PC-9 (cell line): ENCODE results near the gene BRINP3. TPM values are rescaled to one million over a fixed set of nuclear protein-coding genes. Genes with fewer than 3 reads are reported as not detected.

Experiments used
- BruUV-seq: library from RNA; stranded (reverse); fragments of 400-500 nt; replicated peaks from 2 replicates; lab custom pipeline; 2021; lab: Mats Ljungman, UMichigan
- CTCF ChIA-PET: fragments of 300-600 bp; sonication (Branson Sonifier 250); formaldehyde crosslinking; loops from one replicate; lab custom pipeline; 2022; ENCODE audit warnings: antibody characterized with exemption; lab: Charles Lee
- POLR2A ChIA-PET: fragments of 300-600 bp; sonication (Branson Sonifier 250); formaldehyde crosslinking; loops from one replicate; lab custom pipeline; 2022; ENCODE audit warnings: antibody characterized with exemption; ENCODE audit not compliant: unreplicated experiment; lab: Charles Lee
- DNase-seq, 2 experiments: peaks; one replicate each; pipeline versions ENCODE4 v3.0.0 to v3.0.0-alpha.2; 2015 to 2022; ENCODE audit warnings: mixed read lengths in 1 of 2
- H2AFZ ChIP-seq: fragments of 200-600 bp; sonication (generic); 2 replicates; pipeline ENCODE4 v1.8.1; 2017; ENCODE audit warnings: antibody characterized with exemption
- H3F3A ChIP-seq: fragments of 200-600 bp; sonication (generic); 2 replicates; pipeline ENCODE4 v1.8.1; 2017; ENCODE audit warnings: antibody characterized with exemption, mild to moderate bottlenecking, low read depth; ENCODE audit not compliant: insufficient read depth
- H3K27ac ChIP-seq: fragments of 200-600 bp; sonication (generic); 2 replicates; pipeline ENCODE4 v1.6.1; 2016; ENCODE audit warnings: mixed run types
- H3K27me3 ChIP-seq: fragments of 200-600 bp; sonication (generic); 2 replicates; pipeline ENCODE4 v1.6.1; 2016; ENCODE audit warnings: low read depth, mixed run types; ENCODE audit not compliant: insufficient read depth
- H3K36me3 ChIP-seq: fragments of 200-600 bp; sonication (generic); 2 replicates; pipeline ENCODE4 v1.6.1; 2016; ENCODE audit warnings: low read depth, mixed run types
- H3K4me1 ChIP-seq: fragments of 200-600 bp; sonication (generic); replicated peaks from 2 replicates; pipeline ENCODE4 v1.6.1; 2016; ENCODE audit warnings: mixed run types; ENCODE audit not compliant: insufficient read depth
- H3K4me2 ChIP-seq: fragments of 200-600 bp; sonication (generic); 2 replicates; pipeline ENCODE4 v1.6.1; 2017; ENCODE audit warnings: mixed run types
- H3K4me3 ChIP-seq: fragments of 200-600 bp; sonication (generic); 2 replicates; pipeline ENCODE4 v1.6.1; 2016; ENCODE audit warnings: mixed run types
- H3K79me2 ChIP-seq: fragments of 200-600 bp; sonication (generic); 2 replicates; pipeline ENCODE4 v1.6.1; 2017; ENCODE audit warnings: low read depth, mixed run types
- H3K9me2 ChIP-seq: fragments of 200-600 bp; sonication (generic); 2 replicates; pipeline ENCODE4 v1.8.1; 2017; ENCODE audit warnings: mild to moderate bottlenecking; ENCODE audit not compliant: insufficient read depth
- H3K9me3 ChIP-seq: fragments of 200-600 bp; sonication (generic); 2 replicates; pipeline ENCODE4 v1.8.1; 2016; ENCODE audit warnings: low read depth; ENCODE audit not compliant: insufficient read depth
- H4K20me1 ChIP-seq: fragments of 200-600 bp; sonication (generic); 2 replicates; pipeline ENCODE4 v1.8.1; 2017; ENCODE audit not compliant: insufficient read depth
- EZH2 ChIP-seq: fragments of 200-600 bp; sonication (generic); IDR thresholded peaks from 2 replicates; pipeline ENCODE4 v1.8.0; 2017; ENCODE audit warnings: antibody characterized with exemption, low read depth
- intact Hi-C: fragments of 100-400 bp; cut with micrococcal nuclease; formaldehyde crosslinking; loops from one replicate; pipeline ENCODE4 v1.10.0; 2022; ENCODE audit not compliant: unreplicated experiment
- total RNA-seq: library from RNA; stranded (reverse); gene quantifications from 2 replicates; pipeline ENCODE4 v1.2.3, GENCODE V29; 2021
- TF ChIP-seq, protein P1 (sequence below): fragments of 200-600 bp; sonication (generic); conservative IDR thresholded peaks from 2 replicates; pipeline ENCODE4 v1.6.1; 2017; ENCODE audit warnings: mixed run types, antibody characterized with exemption, mild to moderate bottlenecking, moderate library complexity

The BRINP3 gene
- total RNA-seq, 1 experiment from 2014 or later, result not detected

DNA sequence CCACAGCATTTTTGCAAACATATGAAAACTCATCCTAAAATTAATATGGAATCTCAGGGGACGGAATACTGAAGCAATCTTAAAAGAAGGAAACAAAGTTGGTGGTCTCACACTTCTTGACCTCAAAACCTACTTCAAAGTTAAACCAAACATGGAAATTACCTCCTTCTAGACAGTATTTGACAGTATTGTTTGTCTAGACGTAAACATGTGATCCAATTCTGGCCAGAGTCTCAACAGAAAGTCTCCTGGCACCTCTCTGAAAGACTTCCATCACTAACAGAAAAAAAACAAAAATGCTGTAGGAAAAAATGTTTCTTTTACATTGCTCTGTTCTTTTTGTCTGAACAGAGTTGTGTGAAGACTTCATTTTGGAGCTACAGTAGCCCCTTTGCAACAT lies 99.7 kb downstream of the BRINP3 start:
- POLR2A ChIA-PET, result no interaction called here
- H3K9me3 ChIP-seq, result no peaks in the 10 kb centered on the region
- no peaks in the 10 kb centered on the region for H3K79me2 ChIP-seq
- H3K4me2 ChIP-seq, result no peak overlapping the region
- no peak for DNase-seq
- CTCF ChIA-PET, result no interaction called here
- 0 out of 2 replicates have a peak overlapping the region, but pooled peaks have one; percentile 17 for H2AFZ ChIP-seq
- H3K27ac ChIP-seq, result no peak overlapping the region
- no peak for TF ChIP-seq EZH2
- TF ChIP-seq, protein P1, sequence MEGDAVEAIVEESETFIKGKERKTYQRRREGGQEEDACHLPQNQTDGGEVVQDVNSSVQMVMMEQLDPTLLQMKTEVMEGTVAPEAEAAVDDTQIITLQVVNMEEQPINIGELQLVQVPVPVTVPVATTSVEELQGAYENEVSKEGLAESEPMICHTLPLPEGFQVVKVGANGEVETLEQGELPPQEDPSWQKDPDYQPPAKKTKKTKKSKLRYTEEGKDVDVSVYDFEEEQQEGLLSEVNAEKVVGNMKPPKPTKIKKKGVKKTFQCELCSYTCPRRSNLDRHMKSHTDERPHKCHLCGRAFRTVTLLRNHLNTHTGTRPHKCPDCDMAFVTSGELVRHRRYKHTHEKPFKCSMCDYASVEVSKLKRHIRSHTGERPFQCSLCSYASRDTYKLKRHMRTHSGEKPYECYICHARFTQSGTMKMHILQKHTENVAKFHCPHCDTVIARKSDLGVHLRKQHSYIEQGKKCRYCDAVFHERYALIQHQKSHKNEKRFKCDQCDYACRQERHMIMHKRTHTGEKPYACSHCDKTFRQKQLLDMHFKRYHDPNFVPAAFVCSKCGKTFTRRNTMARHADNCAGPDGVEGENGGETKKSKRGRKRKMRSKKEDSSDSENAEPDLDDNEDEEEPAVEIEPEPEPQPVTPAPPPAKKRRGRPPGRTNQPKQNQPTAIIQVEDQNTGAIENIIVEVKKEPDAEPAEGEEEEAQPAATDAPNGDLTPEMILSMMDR, result no peak
- H3K4me1 ChIP-seq, result no peaks in the 10 kb centered on the region
- intact Hi-C loops, result no loop called here
- H4K20me1 ChIP-seq, result no peaks in the 10 kb centered on the region
- no TSS peak for BruUV-seq
- H3K4me3 ChIP-seq, result no peak overlapping the region
- no peaks in the 10 kb centered on the region for H3F3A ChIP-seq
- no peaks in the 10 kb centered on the region for H3K9me2 ChIP-seq
- H3K27me3 ChIP-seq, result no peaks in the 10 kb centered on the region
- no peaks in the 10 kb centered on the region for H3K36me3 ChIP-seq

DNA sequence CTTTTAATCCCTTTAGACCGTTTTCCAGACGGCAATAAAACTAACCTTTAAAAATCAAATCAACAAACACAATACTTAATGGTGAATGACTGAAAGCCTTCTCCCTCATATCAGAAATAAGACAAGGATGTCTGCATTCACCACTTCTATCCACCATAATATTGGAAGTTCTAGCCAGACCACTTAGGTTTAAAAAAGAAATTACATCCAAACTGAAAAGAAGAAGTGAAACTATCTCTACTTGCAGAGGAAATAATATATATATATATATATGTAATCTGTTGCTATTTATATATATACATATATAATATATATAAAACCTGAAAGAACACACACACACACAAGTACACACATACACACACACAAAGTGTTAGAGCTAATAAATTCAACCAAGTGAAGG lies 100.4 kb downstream of the BRINP3 start:
- Histone ChIP-seq H3K36me3 (no peaks in the 10 kb centered on the region), H3K79me2 (no peaks in the 10 kb centered on the region), H3K4me3 (no peak overlapping the region), H3F3A (no peaks in the 10 kb centered on the region), H3K4me1 (no peaks in the 10 kb centered on the region), H3K27me3 (no peaks in the 10 kb centered on the region), H3K4me2 (no peak overlapping the region), H3K27ac (no peak overlapping the region), H3K9me3 (no peaks in the 10 kb centered on the region), H3K9me2 (no peaks in the 10 kb centered on the region), H2AFZ (no peak overlapping the region), H4K20me1 (no peaks in the 10 kb centered on the region)
- ChIA-PET POLR2A (no interaction called here), CTCF (no interaction called here)
- DNase-seq, result no peak
- TF ChIP-seq, protein P1, result no peak
- TF ChIP-seq EZH2, result no peak
- no TSS peak for BruUV-seq
- intact Hi-C loops, result no loop called here

DNA sequence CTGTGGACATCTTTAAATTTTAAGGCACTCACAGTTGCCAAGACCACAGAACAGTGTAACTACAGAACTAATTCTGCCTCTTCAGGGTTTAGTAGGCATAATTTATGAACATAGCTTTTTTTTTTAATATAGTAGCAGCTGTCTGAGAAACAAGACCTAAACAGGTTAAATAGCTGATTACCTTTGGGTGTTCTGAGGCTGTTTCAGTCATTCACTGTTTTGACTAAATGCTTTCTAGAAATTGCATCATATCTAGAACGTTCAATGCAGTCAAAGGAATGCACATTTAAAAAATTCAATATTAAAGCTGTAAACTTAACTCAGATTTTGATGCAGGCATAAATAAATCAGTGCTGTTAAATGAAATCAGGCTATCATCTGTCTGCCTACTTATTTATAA lies 101.6 kb downstream of the BRINP3 start:
- H3K79me2 ChIP-seq, result no peaks in the 10 kb centered on the region
- H3F3A ChIP-seq, result no peaks in the 10 kb centered on the region
- H3K4me3 ChIP-seq, result no peak overlapping the region
- H3K9me3 ChIP-seq, result no peaks in the 10 kb centered on the region
- DNase-seq, result no peak
- no peak overlapping the region for H3K27ac ChIP-seq
- ChIA-PET CTCF (no interaction called here), POLR2A (no interaction called here)
- intact Hi-C loops, result no loop called here
- no peaks in the 10 kb centered on the region for H3K9me2 ChIP-seq
- TF ChIP-seq, protein P1, result no peak
- no peak for TF ChIP-seq EZH2
- no peaks in the 10 kb centered on the region for H3K27me3 ChIP-seq
- H2AFZ ChIP-seq, result peak overlapping the region; percentile 56; the same call in 1 of the 2 replicates
- no peaks in the 10 kb centered on the region for H3K4me1 ChIP-seq
- no peaks in the 10 kb centered on the region for H4K20me1 ChIP-seq
- H3K4me2 ChIP-seq, result no peak overlapping the region
- no TSS peak for BruUV-seq
- no peaks in the 10 kb centered on the region for H3K36me3 ChIP-seq
